ENCODE results near the gene HIVEP3.
A peak's percentile ranks its signal among the peaks of the same experiment; 100 is the strongest.

Gene HIVEP3

GRCh38 chr1:41726292-41726691, 192.4 kb downstream of the HIVEP3 start:
- DNase-seq, result no peak

GRCh38 chr1:41724926-41725325, 193.8 kb downstream of the HIVEP3 start:
- DNase-seq, result no peak

DNA sequence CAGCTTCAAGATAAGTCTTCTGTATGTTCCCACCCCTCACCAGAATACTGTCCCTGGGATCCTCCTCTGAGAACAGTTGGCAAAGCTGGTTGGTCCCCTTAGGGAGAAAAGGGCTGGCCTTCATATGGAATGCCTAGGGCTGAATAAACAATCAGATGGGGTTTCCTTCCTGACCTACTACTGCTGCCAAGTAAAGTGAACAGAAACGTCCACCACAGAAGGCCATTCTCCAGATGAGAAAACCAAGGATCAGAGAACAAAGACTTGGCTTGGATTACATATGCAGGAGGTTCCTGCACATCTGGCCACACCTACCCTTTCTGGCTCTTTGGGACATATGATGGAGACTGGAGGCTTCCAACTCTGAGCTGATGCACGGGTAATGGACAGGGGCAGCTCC, 194.5 kb downstream of the HIVEP3 start:
- no peak for DNase-seq

GRCh38 chr1:41723786-41724185, 194.9 kb downstream of the HIVEP3 start:
- no peak for DNase-seq

DNA sequence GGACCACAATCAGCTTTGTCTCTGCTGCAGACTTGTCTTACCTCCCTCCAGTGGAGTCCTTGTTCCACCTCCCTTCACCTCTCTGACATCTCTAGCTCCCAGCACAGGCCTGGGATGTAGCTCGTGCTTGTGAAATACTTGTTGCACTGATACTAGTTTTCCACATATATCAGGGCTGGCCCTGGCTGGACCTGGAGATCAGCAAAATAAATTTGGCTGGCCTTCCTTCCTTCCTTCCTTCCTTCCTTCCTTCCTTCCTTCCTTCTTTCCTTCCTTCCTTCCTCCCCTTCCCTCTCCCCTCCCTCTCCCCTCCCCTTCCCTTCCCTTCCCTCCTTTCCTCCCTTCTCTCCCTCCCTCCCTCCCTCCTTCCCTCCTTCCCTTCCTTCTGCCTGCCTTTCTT, 196.5 kb downstream of the HIVEP3 start:
- no peak for DNase-seq

- no peak for DNase-seq
These were observed 197.8 kb downstream of the HIVEP3 start for GRCh38 chr1:41720861-41721410.

- no peak for DNase-seq
These were observed 199.1 kb downstream of the HIVEP3 start for GRCh38 chr1:41719590-41719989.

GRCh38 chr1:41719128-41719527, 199.6 kb downstream of the HIVEP3 start:
- no peak for DNase-seq

DNA sequence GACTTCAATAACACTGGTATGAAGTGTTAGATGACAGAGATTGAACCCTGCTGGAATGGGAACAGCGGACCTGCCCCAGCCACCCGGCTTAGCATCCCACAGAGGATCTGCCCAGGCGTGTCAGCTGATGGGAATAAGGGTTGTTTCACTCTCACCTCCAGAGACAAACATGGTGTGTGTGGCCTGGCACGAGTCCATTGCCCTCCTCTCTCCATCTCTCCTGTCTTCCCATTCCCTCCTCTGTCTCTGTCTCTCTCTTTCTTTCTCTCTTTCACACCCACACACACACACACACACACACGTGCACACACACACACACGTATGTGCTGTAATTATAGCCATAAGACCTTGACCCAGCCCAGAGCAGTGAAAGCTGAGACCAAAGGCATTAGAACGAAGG, 200.2 kb downstream of the HIVEP3 start:
- DNase-seq, result no peak

DNA sequence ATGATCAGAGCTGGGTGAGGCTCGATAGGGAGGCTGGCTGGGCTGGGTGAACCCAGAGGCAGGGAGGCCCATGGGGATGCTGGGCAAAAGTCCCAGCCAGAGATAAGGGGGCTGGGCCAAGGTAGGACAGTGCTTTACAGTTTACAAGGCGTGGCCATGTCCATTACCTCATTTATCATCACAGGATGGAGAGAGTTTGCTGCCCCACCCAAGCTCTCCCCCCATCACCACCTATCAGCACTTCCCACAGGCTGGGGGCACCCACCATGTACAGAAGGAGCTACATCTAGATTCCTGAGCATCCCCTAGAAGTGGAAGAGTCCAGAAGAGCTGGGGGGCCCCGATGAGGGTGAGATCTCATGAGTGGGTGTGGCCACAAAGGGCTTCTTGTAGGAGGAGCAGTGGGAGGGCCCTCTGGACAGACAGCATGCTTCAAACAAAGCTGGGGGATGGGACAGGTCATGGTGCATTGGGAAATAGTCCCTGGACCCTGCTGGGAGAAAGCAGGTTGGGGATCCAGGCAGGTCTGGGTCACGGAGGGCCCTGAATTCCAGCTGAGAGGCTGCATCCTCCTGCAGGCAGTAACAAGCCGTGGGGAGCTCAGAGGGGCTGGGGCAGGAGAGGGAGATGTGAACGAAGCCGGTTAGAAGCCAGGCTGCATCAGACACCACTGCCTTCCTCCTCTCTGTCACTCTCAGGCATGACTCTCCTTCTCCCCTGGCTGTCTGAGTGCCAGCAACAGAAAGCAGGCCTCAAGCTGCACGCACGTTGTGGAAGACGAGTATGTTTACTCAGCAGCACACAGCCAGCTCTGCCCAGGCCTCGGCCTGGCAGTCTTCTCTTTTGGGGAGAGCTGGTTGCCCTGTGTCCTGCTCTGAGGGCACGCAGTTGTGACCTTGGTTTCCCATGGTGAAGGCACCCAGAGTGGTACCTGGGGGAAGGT, 202.3 kb downstream of the HIVEP3 start:
- DNase-seq, result no peak

- no peak for DNase-seq
These were observed 203.2 kb downstream of the HIVEP3 start for GRCh38 chr1:41715441-41716095.

- DNase-seq, result no peak
These were observed 203.9 kb downstream of the HIVEP3 start for GRCh38 chr1:41714638-41715389.

DNA sequence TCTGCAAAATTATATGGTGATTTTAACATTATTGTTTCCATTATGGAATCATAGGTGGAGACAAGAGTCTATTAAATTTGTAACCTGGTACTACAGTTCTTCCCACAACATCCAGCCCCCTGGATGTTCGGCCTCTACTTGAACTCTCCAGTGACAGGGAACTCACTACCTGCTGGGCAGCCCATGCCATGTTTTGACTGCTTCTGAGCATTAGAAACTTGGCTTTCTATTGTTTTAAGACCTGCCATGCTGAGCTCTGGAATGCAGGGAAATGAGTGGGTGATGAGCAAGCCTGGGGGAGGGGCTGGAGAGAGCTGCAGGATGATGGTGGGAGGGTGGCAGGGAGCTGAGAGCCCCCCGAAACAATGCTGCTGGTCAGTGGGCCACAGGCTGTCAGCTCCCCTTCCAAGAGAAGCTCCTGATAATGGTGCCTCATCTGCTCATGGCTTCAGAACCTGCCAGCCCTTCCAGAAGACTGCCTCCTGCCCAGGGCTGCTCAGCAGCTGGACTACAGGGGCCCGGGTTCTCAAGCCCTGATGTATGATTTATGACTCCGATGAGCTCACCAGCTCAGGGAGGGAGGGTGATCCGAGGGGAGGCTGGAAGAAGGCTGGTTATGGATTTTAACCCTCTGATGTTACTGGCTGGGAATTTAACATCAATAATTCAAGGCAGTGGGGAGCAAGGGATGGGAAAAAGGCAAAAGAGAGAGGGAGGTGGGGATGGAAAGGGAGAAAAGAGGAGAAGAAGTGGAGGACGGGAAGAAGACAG, 205.0 kb downstream of the HIVEP3 start:
- peak; percentile 5 for DNase-seq

GRCh38 chr1:41713141-41713540, 205.6 kb downstream of the HIVEP3 start:
- DNase-seq, result no peak

DNA sequence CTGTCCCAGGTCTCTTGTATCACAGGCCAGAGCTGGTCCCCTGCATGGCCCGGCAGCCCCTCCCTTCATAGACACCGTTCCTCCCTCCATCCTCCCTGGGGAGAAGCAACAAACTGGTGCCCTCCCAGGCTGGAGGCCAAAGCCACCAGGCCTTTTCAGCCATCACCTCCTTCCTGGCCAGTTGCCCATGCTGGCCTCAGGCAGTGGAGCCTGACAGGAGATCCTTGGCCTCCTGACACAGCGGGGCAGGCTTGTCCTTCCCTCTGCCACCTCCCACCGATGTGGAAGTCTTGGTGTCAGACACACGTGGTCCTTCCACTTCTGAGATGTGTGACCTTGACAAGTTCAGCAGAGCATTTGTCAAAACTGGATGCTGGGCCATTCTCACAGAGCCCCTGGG, 206.0 kb downstream of the HIVEP3 start:
- no peak for DNase-seq

GRCh38 chr1:41712081-41712480, 206.6 kb downstream of the HIVEP3 start:
- no peak for DNase-seq

DNA sequence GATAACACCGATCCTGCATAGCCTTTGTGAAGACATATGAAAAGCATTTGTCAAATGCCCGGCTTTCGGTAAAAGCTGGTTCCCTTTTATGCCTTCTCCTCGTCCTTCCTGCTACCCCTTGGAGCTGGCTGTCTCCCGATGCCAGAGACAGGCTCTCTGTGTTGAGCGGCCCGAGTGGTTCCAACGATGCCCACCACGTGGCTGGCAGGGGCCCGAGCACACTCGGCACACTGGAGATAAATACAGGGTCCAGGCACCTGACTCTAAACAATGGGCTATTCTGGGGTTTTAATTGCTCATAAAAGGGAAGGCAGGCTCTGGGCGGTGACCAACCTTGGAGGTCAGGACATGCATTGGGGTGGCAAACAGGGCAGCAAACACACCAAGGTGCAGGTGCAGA, 207.1 kb downstream of the HIVEP3 start:
- DNase-seq, result no peak

GRCh38 chr1:41710980-41711379, 207.7 kb downstream of the HIVEP3 start:
- DNase-seq, result no peak

DNA sequence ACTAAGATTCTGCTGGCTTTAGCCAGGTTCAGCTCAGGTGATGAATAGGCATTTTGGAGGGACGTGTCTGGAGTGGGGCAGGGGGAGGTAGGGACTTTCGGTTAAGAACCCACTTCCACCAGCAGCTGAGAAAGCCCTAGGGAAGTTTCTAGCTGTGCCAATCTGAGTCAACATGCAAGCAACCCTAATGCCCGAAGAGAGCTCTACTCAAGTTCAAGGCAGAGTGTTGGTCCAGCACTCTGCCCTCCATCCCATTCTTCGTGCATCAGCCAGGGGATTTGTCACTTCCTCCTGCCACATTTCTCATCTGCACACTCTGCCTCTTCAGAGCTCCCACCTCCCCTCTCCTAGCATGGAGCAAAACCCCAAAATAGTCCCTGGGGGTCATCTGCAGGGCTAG, 208.8 kb downstream of the HIVEP3 start:
- no peak for DNase-seq

DNA sequence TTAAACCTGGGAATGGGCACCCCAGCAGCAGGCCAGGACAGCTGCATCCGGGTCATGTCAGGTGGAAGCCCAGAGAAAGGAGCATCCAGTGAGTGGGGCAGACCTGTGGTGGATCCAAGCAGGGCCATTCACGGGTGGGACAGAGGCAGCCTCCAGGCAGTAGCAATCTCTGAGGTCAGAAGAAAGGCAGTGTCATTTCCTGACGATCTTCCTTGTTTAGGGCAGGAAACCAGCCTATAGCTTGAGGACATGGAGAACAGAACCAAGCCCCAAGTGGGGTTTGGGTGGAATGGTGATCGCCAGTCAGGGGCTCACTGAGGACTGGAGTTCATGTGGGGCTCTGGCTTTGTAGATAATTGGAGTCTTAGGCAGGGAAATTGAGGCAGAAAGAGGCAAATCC, 209.4 kb downstream of the HIVEP3 start:
- DNase-seq, result no peak

DNA sequence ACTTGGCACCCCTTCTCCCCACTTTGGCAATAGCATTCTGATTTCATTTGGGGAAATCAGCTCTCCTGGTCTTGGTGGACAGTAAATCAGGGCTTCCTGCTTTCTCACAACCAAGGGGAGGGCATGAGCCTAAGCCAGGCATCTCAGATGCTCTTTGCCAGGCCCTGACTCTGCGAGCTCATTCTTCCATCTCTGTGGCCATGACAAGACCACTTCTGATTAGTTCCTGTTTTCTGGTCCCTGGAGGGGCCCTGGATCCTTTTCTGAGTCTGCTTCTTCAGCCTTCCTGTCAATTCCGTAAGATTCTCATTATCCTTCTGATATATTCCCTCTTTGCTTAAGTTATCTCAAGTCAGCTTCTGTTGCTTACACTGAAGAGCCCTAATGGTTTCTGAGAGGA, 210.4 kb downstream of the HIVEP3 start:
- DNase-seq, result no peak

DNA sequence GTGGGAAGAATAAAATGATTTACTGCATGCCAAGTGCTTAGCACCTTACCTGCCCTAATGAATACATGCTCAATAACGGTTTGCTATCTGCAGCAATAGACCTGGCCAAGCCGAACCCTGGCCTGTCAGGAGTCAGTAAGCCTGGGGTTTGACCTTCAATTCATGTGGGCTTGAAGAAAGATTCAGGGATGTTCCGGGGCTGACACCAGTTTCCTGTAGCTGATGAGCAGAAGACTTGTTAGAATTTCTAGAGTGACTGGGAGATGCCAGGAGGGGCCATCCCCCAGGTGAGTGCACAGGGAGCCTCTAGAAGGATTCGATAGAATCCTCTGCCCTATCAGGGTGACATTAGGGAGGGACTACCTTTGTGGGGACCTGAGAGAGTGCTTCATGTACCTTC, 210.9 kb downstream of the HIVEP3 start:
- DNase-seq, result no peak

GRCh38 chr1:41705798-41706197, 212.9 kb downstream of the HIVEP3 start:
- DNase-seq, result no peak
